ENCODE results near the gene METAP1.
"Not testable (repeated sequence)": the region's sequence is repeated elsewhere in the genome, so short reads cannot be mapped to it uniquely, and the experiment has no call there.

The METAP1 gene

DNA sequence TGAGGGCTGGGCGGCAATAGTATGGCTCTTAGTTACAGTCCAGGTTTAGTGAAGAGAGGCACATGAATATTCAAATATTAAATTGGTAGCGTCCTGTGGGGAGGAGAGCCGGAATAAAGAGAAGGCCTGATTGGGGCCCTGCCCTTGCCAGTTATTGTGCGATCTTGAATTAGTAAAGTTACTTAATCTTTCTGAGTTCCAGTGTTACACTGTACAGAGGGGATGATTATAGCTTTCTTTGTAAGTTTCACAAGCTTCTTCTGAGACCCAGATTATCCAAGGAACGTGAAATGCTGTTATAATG, 1.2 kb downstream of the METAP1 start:
- FAIRE-seq (no peak), DNase-seq (ENCODE audit: insufficient read length, low spot score) (no peak)

DNA sequence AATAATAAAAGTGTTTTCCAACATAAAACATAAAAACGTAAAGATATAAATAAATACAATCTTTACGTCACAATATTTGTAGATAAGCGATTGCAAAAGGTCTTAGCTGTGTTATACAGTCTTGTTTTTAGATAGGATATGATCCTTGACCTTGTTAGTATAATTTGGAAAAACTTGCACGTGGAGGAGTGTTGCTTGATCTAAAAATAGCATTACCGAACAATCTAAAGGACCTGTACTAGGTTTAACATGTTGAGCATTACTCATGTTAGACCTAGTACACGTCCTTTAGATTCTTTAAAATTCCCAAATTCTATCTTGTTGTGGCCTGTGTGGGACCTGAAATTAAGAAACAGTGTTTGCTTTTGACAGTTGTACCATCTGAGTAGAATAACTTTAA, 1.6 kb downstream of the METAP1 start:
- FAIRE-seq (peak; percentile 18), DNase-seq (ENCODE audit: insufficient read length, low spot score) (no peak)

DNA sequence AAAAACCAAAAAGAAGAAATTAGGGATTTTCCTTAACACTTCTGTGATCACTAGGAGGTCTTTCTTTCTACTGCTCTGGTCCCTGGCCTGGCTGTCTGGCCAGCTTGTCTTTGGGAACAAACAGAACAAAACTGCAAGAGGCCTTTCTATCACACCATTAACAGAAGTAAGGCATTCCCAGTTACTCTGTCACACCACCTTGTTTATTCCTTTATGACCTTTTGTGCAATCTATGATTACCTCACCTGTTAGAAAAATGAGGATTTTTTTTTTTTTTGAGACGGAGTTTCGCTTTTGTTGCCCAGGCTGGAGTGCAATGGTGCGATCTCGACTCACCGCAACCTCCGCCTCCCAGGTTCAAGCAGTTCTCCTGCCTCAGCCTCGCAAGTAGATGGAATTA, 3.0 kb downstream of the METAP1 start:
- DNase-seq (ENCODE audit: insufficient read length, low spot score) (no peak), FAIRE-seq (no peak)

DNA sequence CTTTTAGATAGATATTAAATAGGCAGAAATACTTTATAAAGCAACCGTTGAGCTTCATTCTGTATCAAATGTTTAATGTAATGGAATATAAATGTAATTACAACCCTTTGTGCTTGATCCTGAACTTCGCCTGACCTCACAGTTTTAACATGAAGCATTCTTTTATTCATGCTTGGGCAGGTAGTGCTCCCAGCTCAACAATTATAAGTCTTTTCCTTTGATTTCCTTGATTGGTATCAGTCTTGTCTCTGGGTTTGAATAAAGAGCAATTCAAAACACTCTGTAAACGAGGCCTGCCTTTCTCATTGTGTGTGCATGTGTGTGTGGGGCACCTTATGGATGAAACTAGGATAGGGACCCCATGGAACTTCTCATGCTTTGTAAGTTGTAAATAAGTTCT, 6.8 kb downstream of the METAP1 start:
- FAIRE-seq (no peak), DNase-seq (ENCODE audit: insufficient read length, low spot score) (no peak)

DNA sequence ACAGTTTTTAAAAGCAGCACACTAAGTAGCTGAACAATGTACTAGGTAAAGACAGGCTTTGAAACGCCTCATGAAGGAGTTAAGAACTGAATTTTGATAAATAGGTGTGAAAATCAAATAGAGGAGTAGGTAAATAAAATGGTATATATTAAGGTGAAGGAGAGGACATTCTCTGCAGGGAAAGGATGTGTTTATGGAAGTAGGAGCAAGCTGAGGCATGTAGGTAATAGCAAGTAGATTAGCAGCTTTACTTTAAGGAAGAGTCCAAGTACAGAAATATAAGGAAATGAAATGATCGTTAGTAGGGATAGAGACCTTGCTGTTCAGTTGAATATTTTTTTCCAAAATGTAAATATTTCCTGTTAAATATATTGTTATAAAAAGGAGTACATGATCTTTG, 12.5 kb downstream of the METAP1 start:
- no peak for DNase-seq (ENCODE audit: insufficient read length, low spot score)
- no peak for FAIRE-seq

DNA sequence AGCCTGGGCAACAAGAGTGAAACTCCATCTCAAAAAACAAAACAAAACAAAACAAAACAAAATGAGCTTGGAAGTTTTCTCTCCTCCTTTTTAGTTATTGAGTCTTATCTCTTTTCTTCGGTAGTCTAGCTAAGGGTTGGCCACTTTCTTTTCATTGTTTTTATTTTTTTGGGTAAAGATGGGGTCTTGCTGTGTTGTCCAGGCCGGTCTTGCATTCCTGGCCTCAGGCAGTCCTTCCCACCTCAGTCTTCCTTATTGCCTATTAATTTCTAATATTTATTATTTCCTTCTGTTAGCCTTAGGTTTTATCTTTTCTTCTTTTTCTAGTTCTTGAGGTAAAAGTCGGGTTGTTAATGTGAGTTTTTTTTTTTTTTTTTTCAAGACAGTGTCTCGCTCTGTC, 16.4 kb downstream of the METAP1 start:
- DNase-seq (ENCODE audit: insufficient read length, low spot score) (no peak), FAIRE-seq (no peak)

DNA sequence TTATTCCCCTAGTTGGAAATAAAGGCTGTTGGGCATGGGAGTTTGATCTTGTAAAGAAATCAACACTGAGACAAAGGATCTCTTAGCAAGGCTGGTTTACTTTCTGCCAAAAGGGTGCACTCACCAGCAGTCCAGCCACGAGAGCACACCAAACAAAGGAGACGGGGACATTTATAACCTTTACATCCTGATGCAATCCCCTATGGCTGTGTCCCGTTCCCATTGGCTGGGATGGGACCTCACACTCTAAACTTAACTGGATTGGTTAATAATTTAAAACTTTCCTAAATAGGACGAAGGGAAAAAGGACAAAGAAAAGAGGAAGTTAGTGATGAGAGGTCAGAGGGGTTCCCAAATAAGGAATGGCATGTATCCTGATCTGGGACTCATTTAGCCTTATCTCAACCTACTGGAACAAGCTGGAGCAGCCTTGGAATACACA, 17.9 kb downstream of the METAP1 start:
- FAIRE-seq, result peak; percentile 79

DNA sequence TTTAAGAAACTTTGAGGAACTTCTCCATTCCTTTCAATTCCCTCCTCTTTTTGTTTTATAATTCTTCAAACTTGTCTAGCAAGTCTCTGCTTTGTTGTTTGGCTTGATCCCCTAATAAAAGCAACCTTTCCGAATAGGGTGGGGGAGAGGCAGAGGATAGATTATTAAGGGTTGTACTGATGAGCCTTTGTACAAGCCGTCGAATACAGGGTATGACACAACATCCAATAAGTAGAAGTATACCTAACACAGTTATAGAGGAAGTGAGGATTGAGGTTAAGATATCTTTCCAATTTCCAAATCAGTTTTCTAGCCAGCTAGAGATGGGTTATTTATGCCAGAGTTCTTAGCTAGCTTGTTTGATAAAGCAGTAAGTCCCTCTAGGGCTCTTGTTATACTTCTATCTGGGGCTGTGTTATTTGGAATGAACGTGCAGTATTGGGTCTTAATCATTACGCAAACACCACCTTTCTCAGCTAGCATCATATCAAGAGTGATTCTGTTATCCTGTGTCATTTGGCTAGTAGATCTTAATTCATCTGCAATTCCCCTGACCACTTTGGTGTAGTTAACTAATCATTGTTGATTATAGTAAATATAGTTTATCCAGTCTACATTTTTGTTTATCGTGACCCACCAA, 18.5 kb downstream of the METAP1 start:
- FAIRE-seq, result no peak

More for the DNA sequence above, 17.9 kb downstream of the METAP1 start:
- DNase-seq (ENCODE audit: insufficient read length, low spot score), result no peak

DNA sequence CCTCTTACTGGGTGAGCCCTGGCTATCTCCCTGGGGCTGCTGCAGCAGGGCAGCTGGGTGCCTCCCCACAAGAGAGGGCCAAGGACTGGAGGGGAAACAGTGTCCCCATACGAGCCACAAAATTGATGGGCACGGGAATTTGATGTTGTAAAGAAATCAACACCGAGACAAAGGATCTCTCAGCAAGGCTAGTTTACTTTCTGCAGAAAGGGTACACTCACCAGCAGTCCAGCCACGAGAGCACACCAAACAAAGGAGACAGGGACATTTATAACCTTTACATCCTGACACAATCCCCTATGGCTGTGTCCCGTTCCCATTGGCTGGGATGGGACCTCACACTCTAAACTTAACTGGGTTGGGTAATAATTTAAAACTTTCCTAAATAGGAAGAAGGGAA, 25.9 kb downstream of the METAP1 start:
- no peak for DNase-seq (ENCODE audit: insufficient read length, low spot score)
- no peak for FAIRE-seq

More for the DNA sequence above, 18.5 kb downstream of the METAP1 start:
- DNase-seq (ENCODE audit: insufficient read length, low spot score), result no peak

DNA sequence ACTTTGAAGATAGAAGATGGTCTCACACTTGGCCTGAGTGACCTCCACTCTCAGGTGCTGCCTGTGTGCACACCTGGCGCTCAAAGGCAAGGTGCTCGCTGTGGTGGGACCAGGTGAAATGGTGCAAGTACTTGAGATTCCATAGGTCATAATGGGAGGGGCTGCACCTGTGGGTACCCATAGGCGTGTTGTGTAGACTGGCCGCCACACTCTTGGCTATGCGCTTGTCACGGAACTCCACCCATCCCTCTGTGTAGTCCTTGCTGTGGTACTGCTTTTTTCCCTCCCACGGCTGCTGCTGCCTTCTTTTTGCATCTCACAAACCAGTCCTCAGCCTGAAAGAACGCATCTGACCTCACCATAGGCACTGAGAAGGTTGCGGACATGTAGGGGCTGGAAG, 27.0 kb downstream of the METAP1 start:
- FAIRE-seq, result no peak
- no peak for DNase-seq (ENCODE audit: insufficient read length, low spot score)

DNA sequence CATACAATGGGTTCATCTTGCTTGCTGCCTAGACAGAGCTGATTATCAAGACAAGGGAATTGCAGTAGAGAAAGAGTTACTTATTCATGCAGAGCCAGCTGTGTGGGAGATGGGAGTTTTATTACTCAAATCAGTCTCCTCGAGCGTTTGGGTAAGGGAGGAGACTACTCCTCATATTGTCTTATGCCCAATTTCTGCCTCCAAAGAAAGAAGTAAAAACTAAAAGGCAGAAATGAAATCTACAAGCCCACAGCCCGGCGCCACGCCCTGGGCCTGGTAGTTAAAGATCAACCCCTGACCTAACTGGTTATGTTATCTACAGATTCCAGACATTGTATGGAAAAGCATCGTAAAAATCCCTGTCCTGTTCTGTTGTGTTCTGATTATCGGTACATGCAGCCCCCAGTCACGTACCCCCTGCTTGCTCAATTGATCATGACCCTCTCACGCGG, 28.3 kb downstream of the METAP1 start:
- FAIRE-seq; DNase-seq (ENCODE audit: insufficient read length, low spot score): not testable (repeated sequence)

DNA sequence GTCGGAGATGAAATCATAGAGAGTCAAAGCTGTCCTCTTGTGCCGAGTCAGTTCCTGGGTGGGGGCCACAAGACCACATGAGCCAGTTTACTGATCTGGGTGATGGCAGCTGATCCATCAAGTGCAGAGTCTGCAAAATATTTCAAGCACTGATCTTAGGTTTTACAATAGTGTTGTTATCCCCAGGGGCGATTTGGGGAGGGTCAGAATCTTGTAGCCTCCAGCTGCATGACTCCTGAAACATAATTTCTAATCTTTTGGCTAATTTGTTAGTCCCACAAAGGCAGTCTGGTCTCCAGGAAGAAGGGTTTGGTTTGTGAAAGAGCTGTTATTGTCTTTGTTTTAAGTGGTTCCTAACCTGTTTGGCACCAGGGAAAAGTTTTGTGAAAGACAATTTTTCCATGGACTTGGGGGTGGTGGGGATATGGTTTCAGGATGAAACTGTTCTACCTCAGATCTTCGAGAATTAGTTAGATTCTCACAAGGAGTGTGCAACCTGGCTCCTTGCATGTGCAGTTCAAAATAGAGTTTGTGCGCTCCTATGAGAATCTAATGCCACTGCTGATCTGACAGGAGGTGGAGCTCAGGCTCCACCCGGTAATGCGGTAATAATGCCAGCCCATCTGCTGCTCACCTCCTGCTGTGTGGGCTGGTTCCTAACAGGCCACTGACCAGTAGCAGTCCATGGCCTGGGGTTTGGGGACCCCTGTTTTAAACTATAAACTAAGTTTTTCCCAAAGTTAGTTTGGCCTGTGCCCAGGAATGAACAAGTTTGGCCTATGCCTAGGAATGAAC, 29.2 kb downstream of the METAP1 start:
- DNase-seq (ENCODE audit: insufficient read length, low spot score) (no peak), FAIRE-seq (no peak)

DNA sequence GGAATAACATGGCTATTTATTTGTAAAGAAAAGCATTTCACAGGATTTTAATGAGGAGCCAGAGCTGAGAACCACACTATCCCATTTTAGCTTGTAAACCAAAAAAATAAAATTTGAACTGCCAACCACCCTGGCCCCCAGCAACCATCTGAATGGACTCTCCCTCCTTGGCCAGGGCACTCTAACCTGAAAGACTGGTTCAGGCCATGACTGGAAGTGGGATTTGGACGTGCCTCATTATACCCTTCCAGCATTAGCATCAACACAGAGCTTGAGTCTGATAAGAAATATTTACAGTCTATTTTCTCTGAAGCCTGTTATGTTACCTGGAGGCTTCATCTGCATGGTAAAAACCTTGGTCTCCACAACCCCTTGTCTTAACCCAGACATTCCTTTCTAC, 30.0 kb downstream of the METAP1 start:
- no peak for DNase-seq (ENCODE audit: insufficient read length, low spot score)
- no peak for FAIRE-seq

DNA sequence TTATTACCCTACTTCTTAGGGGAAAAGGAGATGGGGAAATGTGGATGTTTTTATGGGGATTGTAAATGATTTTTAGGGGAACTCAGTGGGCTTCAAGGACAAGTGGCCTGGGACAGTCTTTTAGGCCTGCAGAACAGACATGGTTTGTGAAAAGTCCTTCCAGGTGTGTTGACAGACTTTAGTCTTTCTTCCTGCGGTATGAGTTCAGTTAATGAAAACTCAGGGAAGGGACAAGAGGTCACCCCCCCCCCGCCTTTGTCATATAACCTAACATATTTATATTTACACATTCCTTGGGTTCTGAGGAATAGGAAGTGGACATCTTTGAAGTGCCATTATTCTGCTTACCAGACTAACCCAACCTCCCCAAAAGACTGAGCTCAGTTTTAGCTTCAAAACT, 31.8 kb downstream of the METAP1 start:
- FAIRE-seq (no peak), DNase-seq (ENCODE audit: insufficient read length, low spot score) (no peak)

DNA sequence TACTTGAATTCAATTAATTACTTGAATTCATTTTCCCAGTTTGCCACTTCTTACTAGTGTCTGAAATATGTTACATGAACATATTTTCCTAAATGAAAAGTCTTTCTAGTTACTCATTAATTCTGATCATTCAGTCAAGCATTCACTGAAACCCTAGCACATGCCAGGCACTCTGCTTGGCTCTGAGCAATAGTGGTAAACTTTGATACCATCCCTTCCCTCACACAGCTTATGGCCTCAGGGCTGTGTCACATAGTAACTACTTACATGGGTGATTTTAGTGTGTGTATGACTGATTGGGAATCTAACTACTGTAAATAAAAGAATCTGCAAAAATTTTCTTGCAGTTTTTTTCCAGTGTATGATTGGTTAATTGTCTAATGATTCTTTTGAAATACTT, 32.7 kb downstream of the METAP1 start:
- FAIRE-seq (no peak), DNase-seq (ENCODE audit: insufficient read length, low spot score) (no peak)

DNA sequence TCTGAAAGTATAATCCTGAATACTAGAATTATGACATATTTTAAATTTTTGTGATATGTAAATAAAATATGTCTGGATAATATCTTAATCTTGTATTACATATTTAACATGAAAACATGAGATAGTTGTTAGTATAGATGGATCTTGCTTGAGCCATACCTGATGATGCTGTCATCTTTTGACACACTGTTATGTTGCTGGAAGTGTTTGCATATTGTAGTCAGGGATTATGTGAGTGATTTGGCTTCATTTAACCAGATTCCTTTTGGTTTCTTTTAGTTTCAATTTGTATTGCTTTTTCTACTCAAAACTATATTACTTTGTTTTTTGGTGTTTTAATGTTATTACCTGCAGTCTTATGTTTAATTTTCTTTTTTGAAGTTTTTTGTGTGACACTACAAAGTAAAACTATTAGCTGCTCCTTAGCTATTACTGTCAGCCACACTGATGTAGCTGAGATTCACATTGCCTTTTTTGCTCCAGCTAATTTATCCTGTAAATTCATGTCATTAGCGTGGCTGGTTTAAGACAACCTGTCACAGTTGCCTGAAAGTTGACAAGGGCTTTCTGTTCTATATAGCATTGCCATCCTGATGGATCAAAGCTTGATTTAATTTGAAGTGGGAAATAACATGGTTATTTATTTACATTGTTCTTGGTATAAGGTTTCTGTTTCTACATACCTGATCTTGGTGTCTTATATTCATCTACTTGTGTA, 33.7 kb downstream of the METAP1 start:
- peak; percentile 44 for FAIRE-seq

DNA sequence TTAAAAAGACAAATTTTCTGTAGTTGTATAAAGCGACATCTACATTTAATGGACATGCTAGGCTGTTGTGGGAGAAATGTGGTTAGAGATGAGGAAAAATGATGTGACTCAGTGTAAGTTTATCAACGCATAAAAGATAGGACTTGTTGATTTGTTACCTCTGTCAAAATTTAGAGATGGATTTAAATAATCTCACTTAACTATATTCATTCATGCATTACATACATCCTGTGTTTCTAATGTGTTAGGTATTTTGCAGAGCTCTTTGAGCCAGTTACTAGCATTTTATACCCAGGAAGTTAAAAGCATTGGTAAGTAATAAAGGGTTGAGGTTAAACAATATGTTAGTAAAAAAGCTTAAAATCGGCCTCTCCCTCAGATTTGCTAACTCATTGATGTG, 34.3 kb downstream of the METAP1 start:
- FAIRE-seq, result peak; percentile 65
- no peak for DNase-seq (ENCODE audit: insufficient read length, low spot score)

More for the DNA sequence above, 33.7 kb downstream of the METAP1 start:
- no peak for DNase-seq (ENCODE audit: insufficient read length, low spot score)

DNA sequence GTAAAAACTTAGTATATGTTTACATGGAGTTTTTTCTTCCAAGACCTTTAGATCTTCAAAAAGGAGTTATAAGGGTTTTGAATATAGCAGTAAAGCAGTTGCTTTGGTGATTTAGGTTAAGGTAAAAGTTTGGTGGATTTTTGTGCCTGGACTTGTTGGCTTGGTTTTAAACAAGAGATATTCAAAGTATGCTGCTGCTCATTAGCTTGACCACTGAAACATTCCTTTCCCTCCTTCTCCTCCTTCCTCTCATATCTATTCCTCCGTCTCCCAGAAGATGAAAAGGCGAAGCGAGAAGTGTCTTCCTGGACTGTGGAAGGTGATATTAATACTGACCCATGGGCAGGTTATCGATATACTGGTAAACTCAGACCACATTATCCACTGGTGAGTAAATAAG, 38.4 kb downstream of the METAP1 start:
- FAIRE-seq, result no peak
- no peak for DNase-seq (ENCODE audit: insufficient read length, low spot score)

DNA sequence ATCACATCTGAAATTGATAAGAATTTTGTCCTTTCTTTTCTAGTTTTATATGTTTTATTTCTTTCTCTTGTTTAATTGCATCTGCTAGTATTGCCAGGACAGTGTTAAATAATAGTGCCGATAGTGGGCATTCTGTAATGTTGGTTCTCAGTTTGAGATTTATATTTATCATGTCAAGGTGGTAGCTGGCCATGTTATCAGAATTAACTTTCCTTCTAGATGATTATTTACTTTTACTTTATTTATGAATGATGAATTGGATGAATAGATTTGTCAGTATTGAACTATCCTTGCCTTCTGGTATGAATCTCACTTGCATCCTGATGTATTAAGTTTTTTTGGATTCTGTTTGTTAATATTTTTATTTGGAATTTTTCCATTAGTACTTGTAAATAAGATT, 42.7 kb downstream of the METAP1 start:
- no peak for FAIRE-seq
- DNase-seq (ENCODE audit: insufficient read length, low spot score), result no peak

DNA sequence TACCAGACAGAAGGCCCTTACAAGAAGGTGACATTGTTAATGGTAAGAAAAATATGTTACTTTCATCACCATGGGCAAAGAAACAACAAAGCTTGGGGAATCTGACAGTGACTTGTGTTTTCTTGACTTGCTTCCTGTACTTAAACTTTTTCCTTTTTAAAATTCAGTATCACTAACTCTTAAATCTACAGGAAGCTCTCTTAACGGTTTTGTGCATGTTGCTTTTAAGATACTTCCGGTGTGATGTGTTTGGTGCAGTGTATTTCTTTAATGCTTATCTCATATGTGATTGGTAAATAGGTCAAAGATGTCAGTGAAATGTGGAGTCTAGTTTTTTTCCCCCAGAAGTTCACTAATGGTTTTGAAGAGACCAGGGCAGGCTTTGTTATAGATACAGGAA, 47.8 kb downstream of the METAP1 start:
- DNase-seq (ENCODE audit: insufficient read length, low spot score) (no peak), FAIRE-seq (no peak)

DNA sequence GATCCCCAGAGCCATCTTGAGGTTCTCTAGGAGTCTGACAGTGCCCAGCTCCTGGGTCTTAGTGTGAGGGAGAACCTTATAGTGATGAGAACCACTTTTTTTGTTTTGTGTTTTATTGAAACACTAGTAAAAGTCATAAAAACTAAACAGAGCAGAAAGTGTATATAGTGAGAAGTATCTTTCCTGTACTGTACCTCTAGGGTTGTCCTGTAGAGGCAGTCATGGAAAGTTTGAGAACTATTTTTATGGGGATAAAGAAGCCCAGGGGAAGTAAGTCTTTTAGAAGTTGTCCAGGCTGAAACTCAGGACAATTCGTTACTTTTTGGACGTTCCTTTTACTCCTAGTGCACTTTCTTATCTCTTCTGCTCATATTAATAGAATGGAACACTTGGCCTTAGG, 52.2 kb downstream of the METAP1 start:
- DNase-seq (ENCODE audit: insufficient read length, low spot score) (no peak), FAIRE-seq (no peak)

DNA sequence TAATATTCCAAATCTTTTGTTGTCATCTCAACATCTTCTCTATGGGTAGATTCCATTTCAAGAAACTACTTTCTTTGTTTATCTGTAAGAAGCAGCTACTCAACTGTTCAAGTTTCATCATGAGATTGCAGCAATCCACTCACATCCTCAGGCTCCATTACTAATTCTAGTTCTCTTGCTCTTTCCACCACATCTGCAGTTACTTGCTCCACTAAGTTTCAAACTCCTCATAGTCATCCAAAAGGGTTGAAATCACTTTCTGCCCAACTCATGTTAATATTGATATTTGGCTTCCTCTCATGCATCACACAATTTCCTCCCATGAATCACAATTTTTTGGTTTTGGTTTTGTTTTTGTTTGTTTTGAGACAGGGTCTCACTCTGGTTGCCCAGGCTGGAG, 57.4 kb downstream of the METAP1 start:
- FAIRE-seq (peak; percentile 59), DNase-seq (ENCODE audit: insufficient read length, low spot score) (no peak)
